ENCODE results near the gene GPAT2.
"Not testable (repeated sequence)": the region's sequence is repeated elsewhere in the genome, so short reads cannot be mapped to it uniquely, and the experiment has no call there.

GPAT2 gene

DNA sequence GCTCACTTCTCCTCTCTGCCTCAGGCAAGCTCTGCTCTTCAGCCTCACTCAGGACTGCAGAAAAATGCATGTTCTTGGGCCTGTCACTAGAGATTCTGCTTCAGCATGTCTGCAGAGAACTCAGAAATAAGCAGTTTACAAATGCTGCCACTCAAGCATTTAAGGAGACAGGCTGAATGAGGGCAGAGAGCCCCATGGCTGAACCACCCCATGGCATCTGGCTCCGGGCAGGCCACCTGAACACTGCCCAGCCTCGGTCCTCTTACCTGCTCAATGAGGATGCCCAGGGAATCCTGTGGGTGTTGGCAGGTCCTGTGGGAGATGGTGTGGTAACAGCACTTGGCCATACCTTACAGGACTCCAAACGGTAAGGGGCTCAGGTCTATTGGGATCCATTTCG, 31.2 kb upstream of the GPAT2 start:
- DNase-seq (ENCODE audit: extremely low read depth in 1 of 2, low read depth in 1 of 2), result not testable (repeated sequence)

DNA sequence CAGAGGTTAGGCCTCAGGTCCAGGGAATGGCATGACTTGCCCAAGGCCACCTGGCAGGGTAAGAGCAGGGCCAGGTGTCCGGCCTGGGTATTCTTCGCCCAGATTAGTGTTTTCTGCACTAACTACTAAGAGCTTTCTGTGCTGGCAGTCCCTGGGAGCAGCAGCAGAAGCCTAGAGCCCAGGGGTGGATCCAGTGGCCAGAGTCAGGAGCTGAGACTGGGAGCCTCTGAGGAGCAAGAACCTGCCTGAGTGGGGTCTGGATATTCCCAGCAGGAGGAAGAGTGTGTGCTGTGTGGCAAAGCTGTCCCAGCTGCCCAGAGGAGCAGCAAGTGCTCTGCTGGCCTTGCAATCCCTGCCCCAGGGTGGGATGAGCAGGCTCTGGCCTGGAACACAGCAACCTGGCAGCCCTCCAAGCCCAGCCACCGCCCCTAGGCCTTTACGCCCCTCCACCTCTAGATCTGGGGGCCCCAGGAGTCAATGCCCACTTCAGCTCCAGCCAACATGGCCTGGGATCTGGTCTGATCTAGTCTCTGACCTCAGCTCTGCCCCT, 30.7 kb upstream of the GPAT2 start:
- DNase-seq (ENCODE audit: extremely low read depth in 1 of 2, low read depth in 1 of 2), result no peak

DNA sequence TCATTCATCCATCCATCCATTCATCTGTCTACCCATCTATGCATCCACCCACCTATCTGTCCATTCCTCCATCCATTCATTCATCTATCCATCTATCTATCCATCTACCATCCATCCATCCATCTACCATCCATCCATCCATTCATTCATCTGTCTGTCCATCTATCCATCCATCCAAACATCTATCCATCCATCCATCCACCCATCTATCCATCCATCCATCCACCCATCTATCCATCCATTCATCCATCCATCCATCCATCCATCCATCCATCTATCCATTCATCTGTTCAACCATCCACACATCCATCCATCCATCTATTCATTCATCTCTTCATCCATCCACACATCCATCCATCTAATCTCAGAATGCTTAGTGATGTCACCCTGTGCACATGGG, 30.0 kb upstream of the GPAT2 start:
- DNase-seq (ENCODE audit: extremely low read depth in 1 of 2, low read depth in 1 of 2), result not testable (repeated sequence)

DNA sequence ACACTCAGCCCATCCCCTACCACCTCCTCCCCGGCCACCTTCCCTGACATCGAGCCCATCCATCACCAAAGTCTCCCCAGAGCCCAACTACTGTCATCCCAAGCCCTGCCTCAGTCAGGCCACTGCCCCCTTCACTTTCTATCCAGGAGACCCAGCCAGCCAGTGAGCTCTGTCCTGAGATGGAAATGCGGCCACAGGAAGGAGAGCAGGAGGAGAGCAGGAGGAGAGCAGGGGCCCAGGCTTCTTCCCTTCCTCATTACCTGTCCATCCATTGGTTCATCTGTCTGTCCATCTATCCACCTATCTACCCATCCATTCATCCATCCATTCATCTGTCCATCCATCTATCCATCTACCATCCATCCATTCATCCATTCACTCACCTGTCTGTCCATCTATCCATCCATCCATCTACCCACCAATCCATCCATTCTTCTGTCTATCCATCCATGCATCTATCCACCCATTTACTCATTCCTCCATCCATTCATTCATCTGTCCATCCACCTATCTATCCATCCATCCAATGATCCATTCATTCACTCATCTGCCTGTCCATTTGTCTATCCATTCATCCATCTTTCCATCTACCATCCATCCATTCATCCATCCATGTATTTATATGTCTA, 29.4 kb upstream of the GPAT2 start:
- not testable (repeated sequence) for DNase-seq (ENCODE audit: extremely low read depth in 1 of 2, low read depth in 1 of 2)

DNA sequence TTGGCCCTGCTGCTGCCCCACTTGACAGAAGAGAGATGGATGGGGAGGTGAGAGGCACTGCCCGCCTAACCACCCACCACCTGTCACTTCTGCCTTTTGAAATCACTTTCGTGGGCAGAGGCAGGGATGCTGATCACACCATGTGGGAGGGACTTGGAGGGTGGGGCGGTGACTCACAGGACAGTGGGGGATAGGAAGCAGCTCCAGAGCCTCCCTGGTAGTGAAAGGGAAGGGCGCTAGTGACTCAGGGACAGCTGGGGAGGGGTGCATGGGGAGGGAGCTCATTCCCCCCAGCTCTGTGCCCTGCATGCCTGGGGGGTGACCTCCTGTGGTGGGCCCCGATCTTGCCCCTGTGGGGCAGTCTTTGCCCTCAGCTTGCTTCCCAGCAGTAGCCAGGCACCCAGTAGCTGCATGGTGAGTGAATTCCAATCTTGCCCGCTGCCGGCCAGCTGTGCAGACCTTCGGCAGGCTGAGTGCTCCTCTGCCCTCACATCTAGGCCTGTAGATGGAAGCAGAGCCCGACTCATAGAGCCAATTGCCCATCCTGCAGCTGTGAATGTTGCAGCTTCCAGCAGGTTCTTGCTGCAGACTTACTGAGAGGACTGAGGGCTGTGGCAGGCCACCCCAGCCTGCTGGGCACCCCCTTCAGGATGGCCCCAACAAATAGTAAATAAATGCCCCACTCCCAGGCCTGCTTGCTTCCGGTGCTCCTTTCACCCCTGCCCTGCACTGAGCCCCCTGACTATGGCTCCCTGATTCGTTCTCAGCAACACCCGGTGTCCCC, 28.6 kb upstream of the GPAT2 start:
- peak in 1 of 2 donors; percentile 34 for DNase-seq (ENCODE audit: extremely low read depth in 1 of 2, low read depth in 1 of 2)

DNA sequence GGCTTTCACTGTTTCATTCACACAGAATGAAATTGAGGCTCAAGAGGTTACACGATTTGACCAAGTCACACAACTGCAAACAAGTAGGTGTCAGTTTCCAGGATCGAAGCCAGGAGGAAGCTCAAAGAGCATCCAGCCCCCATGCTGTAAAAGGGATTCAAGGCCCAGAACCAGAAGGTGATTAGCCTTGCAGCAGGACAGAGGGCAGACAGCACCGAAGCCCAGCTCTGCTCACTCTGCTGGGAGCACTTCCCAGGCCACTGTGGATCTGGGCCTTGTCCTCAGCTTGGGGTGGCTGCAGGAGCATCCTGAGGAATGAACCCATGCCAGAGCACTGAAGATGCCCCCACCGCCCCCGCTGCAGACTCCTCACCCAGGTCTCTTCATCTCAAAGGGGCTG, 27.8 kb upstream of the GPAT2 start:
- not testable (repeated sequence) for DNase-seq (ENCODE audit: extremely low read depth in 1 of 2, low read depth in 1 of 2)

DNA sequence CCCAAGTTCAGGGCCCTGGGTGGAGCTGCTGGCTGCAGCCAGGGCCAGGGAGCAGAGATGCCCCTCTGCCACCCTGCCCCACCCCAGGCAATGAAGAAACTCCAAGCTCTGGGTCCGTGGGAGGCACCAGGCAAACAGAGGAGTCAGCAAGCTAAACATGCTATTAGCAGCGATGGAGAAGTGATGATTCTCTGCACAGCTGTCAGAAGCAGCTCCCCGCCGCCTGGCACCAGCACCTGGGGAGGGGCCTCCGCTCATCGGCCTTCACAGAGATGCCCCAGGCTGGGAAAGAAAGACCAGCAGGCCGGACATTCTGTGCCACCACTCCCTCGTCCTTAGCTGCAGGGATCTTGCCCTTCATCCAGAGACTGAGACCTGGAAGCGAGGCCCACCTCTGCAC, 27.2 kb upstream of the GPAT2 start:
- not testable (repeated sequence) for DNase-seq (ENCODE audit: extremely low read depth in 1 of 2, low read depth in 1 of 2)

DNA sequence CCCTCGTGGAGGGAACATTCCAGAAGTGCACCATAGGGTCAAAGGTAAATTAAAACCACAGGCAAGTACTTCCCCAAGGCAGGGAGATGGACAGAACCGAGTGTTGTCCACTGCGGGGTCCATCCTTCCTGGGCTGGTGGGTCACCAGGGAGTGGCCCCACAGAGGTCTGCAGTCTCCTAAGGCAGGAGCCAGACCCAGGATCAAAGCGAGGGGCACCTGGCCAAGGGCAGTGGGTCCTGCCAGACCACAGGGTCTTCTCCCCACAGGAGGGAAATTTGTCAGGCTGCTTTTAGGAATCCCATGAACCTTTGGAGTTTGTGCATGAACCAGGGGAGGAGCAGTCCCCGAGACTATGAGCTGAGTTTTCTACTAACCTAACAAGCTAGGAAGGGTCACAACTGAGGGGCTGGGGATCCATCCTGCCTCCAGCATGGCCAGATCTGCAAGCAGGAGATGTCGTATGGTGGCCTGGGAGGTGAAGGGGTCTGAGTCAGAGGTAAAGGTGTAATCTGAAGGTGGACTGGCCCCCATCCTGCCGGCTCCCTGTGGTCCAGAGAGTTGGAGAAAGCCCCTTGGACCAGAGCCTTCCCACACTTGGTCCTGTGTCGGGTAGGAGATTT, 26.6 kb upstream of the GPAT2 start:
- DNase-seq (ENCODE audit: extremely low read depth in 1 of 2, low read depth in 1 of 2), result not testable (repeated sequence)

DNA sequence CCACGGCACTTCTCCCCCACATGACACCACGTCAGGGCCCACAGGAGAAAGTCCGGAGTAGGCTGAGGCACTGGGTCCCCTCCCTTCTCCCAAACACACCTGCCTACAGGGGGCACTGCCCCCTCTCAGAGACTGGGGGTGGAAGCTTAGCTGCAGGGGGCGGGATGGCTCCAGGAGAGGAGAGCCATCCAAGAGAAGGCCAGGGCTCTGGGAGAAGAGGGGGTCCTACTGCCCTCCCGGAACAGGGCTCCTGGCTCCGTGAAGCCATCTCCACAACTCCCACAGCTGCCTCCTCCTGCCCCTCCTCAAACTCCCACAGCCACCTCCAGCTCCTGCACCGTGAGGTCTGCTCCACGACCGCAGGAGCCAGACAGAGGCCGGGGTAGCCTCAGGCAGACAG, 25.6 kb upstream of the GPAT2 start:
- not testable (repeated sequence) for DNase-seq (ENCODE audit: extremely low read depth in 1 of 2, low read depth in 1 of 2)

DNA sequence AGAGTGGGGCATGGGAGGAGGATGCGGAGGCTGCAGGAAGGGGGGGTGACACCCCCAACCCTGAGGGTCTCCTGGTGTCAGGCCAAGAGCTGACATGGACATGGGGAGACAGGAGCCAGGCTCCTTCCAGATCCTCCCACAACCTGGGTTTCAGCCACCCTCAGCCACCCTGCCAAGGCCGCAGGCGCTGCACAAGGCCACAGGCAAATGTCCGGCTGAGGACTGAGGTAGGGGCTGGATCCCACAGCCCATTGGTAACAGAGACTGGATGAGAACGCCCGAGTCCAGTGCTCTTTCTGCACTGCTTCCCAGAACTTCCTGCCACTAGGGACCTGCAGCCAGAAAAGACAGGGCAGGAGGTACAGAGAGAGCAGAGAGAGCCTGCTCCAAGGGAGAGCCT, 24.7 kb upstream of the GPAT2 start:
- not testable (repeated sequence) for DNase-seq (ENCODE audit: extremely low read depth in 1 of 2, low read depth in 1 of 2)

DNA sequence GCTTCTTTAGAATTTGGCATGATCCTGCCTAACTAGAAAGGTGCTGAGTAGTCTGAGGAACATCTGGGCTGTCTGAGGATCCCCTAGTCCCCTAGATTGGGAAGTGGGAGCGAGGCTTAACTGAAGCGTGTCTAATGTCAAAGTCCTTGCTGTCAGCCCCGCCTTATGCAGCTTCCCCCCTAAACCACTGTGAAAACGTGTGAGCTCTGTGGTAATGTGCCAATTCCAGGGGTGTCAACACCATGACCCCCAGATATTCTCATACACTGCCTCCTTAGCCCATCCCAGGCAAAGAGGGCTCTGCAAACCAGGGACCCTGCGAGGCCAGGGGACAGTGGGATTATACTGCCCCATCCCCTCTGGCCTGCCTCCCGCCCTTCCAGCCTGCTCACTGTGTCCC, 21.1 kb upstream of the GPAT2 start:
- DNase-seq (ENCODE audit: extremely low read depth in 1 of 2, low read depth in 1 of 2), result not testable (repeated sequence)

DNA sequence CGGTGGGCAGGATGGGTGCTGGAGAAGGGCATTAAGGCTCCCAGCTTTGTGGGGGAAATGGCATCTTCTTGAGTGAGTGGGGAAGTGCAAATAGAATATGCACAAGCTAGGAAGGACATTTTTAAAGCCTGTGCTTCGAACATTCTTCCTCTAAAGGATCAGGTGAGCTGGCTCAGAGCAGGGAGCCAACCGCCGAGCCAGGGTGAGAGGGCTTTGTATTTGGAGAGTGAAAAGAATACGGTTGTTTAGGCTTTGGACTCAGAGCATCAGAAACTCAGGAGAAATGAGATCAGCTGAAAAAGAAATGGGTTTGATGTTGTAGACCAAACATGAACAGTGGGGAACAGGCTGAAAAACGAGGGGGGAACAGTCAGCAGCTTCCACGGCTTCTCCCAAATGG, 19.8 kb upstream of the GPAT2 start:
- DNase-seq (ENCODE audit: extremely low read depth in 1 of 2, low read depth in 1 of 2), result not testable (repeated sequence)

DNA sequence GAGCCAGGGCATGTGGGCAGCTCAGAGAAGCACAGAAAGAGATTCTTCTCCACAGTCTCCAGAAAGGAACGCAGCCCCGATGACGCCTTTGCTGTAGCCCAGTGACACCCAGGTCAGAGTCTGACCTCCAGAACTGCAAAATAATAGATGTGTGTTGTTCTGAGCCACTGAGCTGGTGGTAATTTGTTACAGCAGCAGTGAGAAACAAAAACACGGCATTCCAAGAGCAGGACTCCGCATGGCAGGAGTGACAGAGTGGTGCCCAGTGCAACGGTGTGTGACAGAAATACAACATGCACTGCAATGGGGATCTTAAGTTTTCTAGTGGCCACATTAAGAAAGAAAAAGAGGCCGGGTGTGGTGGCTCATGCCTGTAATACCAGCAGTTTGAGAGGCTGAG, 18.7 kb upstream of the GPAT2 start:
- DNase-seq (ENCODE audit: extremely low read depth in 1 of 2, low read depth in 1 of 2), result not testable (repeated sequence)

DNA sequence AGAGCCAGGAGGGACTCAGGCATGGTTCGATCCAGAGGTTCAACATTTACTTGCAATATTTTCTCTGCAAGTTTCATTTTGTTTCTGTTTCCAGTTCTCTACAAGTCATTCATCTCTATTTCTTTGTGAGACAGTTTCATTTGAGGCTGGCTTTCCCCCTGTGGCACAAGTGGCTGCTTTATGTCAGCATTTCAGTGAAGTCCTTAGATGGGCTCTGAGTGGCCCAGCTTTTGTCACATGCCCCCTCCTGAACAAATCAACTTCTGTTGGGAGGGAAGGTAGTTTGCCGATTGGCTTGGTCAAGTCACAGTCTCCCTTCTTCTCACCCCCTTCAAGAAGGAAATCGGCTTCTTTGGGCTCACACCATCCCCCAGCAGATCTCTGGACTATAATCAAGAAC, 17.9 kb upstream of the GPAT2 start:
- not testable (repeated sequence) for DNase-seq (ENCODE audit: extremely low read depth in 1 of 2, low read depth in 1 of 2)

DNA sequence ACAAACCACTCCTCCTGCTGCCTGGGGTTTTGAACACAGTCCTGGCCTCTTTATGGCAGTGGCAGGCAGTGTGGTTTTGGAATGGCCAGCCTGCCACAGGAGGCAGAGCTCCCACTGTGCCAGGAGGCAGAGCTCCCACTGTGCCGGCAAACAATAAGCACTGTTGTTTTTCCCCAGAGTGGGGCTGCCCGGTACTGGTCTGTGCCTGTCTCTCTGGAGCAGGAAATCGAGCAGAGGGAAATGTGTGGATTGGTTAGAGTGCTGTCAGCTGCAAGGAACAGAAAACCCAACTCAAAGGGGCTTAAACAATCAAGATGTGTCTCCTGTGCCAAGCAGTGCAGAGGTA, 15.2 kb upstream of the GPAT2 start:
- DNase-seq (ENCODE audit: extremely low read depth in 1 of 2, low read depth in 1 of 2), result not testable (repeated sequence)

DNA sequence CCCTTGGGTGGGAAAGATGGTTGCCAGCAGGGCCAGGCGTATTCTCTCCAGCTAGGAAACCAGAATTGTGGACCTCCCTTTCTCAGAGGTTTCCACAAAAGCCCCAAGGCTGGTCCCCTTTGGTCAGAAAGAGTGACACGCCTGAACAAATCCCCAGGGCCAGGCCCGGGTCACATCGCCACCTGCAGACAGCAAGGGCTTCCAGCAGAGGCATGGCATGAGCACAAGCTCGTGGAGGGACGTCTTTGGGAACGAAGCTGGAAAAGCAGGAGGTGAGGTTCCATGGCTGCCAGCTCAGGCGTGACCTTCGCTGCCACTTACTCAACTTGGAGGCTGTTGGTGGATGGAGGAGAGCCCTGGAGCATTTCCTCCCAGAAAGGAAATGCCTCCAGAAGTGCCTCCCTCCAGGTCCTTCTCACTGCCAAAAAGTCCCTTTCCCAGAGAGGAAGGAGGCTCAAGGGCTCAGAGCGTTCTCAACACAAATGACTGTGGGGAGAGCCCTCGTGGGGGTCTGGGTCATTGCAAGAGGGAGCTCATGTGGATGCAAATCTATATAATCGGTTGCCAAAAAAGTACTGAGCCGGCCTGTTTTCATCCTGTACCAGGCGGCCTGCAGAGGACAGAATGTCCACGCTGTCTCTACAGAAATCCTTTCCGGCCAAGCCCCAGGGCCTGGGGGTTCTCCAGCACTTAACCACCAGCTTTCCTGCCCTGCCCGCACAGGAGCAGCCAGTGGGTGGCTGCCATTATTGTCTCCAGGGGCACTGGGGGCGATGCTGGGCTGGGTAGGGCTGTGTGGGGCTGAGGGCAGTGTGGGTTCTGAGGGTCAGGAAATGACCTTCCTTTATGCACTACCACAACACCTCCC, 14.6 kb upstream of the GPAT2 start:
- DNase-seq (ENCODE audit: extremely low read depth in 1 of 2, low read depth in 1 of 2), result not testable (repeated sequence)

DNA sequence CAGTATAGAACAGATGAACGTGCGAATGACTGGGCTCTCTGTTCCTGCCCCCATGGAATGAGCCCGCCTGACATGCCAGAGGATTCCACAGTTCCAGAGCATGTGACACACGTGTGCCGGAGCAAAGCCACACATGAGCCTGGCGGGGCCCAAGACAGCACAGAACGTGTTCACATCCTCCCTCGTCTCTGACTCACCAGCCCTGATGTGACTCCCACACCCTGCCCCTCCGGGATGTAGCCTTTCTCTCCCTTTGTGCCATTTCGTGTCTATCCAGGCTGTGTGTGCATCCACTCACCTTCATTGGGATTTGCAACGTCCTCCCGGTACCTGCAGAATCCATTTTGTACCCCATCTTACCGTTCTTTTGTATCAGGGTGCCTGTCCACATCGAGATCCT, 838 bp upstream of the GPAT2 start:
- not testable (repeated sequence) for DNase-seq (ENCODE audit: extremely low read depth in 1 of 2, low read depth in 1 of 2)

DNA sequence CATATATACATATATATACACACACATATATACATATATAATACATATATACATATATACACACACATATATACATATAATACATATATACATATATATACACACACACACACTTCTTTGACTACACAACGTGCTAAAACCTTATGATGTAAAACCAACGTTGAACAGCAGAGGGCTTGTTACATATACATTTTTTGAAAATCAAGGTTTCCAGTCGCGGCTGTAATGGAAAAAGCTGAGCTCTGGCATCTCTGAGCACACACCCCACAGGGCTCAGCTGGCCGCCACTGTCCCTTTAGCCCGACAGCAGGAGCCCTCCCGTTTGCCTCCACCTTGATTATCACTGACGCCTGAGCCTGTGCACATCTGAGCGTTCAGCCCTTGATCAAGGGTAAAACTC, 719 bp downstream of the GPAT2 start:
- not testable (repeated sequence) for DNase-seq (ENCODE audit: extremely low read depth in 1 of 2, low read depth in 1 of 2)

DNA sequence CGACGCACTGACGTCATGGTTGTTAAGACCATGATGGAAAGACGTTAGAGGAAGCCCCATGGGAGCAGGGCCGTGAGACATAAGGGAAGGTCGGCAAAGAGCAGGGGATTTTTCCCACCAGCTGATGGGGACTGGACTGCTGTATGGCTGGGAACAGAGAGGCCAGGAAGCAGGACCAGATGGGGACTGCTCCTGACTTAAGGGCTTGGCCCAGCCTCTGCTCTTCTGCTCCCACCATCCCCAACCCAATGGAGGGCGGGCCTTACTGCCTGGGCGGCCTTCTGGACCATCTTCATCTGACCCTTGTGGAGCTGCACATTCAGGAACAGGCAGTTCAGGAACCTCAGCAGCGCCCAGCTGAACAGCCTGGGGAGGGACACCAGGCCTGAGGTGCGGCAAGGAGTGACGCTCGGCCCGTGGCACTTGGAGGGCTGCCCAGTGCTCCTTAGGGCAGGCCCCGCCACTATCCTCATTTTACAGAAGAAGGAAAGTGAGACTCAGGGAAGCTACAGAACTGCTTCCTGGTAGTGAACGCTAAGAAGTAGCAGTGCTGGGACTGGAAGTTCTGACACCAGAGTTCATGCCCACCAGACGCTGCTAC, 6.9 kb downstream of the GPAT2 start:
- DNase-seq (ENCODE audit: extremely low read depth in 1 of 2, low read depth in 1 of 2), result not testable (repeated sequence)

DNA sequence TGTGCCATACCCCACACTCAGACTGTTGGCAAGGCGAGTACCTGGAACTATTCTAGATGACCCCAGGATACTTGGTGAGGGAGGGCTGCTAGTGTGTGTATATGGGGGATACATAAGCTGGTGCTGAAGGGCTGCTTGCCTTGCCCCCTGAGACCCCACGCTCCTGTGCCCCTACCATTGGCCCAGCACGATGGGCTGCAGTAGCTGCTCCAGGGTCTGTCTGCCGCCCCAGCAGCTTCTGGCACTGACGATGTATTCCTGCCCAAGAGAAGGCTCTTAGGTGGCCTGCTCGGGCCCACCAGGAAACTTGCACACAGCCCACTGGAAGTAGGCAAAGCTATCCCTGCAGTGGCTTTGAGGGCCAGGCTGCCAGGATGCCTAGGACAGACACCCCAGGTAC, 9.0 kb downstream of the GPAT2 start:
- not testable (repeated sequence) for DNase-seq (ENCODE audit: extremely low read depth in 1 of 2, low read depth in 1 of 2)

DNA sequence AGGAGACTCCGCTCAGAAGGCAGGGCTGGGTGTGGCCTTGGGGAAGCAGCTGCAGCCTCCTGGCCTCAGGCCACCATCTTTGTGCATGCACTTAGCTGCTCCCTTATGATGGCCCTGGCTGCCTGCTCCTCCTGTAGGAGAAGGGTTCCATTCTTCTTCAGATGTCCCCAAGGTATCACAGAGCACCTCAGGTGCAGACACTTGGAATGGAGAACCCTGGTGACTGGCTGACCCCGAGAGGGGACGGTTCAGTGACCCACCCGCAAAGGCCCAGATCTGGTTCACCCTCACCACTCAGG, 9.6 kb downstream of the GPAT2 start:
- DNase-seq (ENCODE audit: extremely low read depth in 1 of 2, low read depth in 1 of 2), result no peak
